ENCODE results near the gene LEPROT.
A peak's percentile ranks its signal among the peaks of the same experiment; 100 is the strongest.

The LEPROT gene

GRCh38 chr1:65421351-65422025, 1.0 kb downstream of the LEPROT start:
- 5% methylated on average over 7 of the region's 13 CpGs for WGBS
- Histone ChIP-seq H3K9ac (ENCODE audit: low read length) (peak overlapping the region; percentile 99), H2AK5ac (ENCODE audit: low read length, severe bottlenecking) (no peak overlapping the region)

GRCh38 chr1:65422241-65423203, 2.1 kb downstream of the LEPROT start:
- peak overlapping the region in 1 of 2 experiments; percentile 41 for H3K23ac ChIP-seq (ENCODE audit: low read length in 2 of 2)
- peaks cover 1% of the 10 kb centered on the region for H3K79me1 ChIP-seq (replicated peaks; ENCODE audit: low read length, poor library complexity, severe bottlenecking)
- no peak overlapping the region for H2BK120ac ChIP-seq (ENCODE audit: low read depth, low read length)
- H3K4me2 ChIP-seq (ENCODE audit: low read length, poor library complexity, severe bottlenecking): peak overlapping the region; percentile 14
- peak overlapping the region in 1 of 2 experiments; percentile 92 for H3K4me3 ChIP-seq (ENCODE audit: insufficient read depth in 1 of 2, low read depth in 1 of 2, low read length in 2 of 2)
- 83% methylated on average over 12 of the region's 12 CpGs for WGBS
- peak overlapping the region; percentile 7 to 52 for H3K4ac ChIP-seq (ENCODE audit: low read depth in 1 of 2, low read length in 2 of 2)
- peaks cover 4 to 24% of the 10 kb centered on the region in 2 experiments for H3K36me3 ChIP-seq (ENCODE audit: control insufficient read depth in 1 of 2, insufficient read depth in 2 of 2, low read depth in 1 of 2, low read length in 2 of 2)
- H2AK5ac ChIP-seq (ENCODE audit: low read length, severe bottlenecking): peak overlapping the region; percentile 88
- H4K8ac ChIP-seq (ENCODE audit: low read length): peak overlapping the region; percentile 35
- no peak overlapping the region for H2BK5ac ChIP-seq (ENCODE audit: low read depth, low read length, poor library complexity, severe bottlenecking)
- peak overlapping the region in 1 of 2 experiments; percentile 12 for H2BK12ac ChIP-seq (ENCODE audit: low read length in 2 of 2)
- DNase-seq: peak; percentile 84
- no peak overlapping the region for H2BK15ac ChIP-seq (ENCODE audit: low read depth, poor library complexity, severe bottlenecking)
- peak overlapping the region; percentile 81 for H4K91ac ChIP-seq (ENCODE audit: low read length)
- no peaks in the 10 kb centered on the region for H3K27me3 ChIP-seq (ENCODE audit: control insufficient read depth in 1 of 2, insufficient read depth in 1 of 2, low read length in 2 of 2)
- H3K14ac ChIP-seq (ENCODE audit: low read length in 2 of 2): peak overlapping the region in 1 of 2 experiments; percentile 58
- H3K18ac ChIP-seq (ENCODE audit: low read depth in 1 of 2, low read length in 2 of 2): peak overlapping the region; percentile 6 to 51
- no peak overlapping the region for H2AFZ ChIP-seq (ENCODE audit: low read depth, low read length)
- peak overlapping the region; percentile 51 for H3K27ac ChIP-seq (ENCODE audit: low read length, poor library complexity, severe bottlenecking)
- H3K9ac ChIP-seq (ENCODE audit: low read length): peak overlapping the region; percentile 99
- peaks cover 15% of the 10 kb centered on the region for H3K4me1 ChIP-seq (ENCODE audit: control insufficient read depth, insufficient read depth, low read depth, low read length)
- H3K9me3 ChIP-seq (ENCODE audit: control insufficient read depth, low read length): no peaks in the 10 kb centered on the region

More at GRCh38 chr1:65421351-65422025, 1.0 kb downstream of the LEPROT start:
- Histone ChIP-seq H2AFZ (ENCODE audit: low read depth, low read length) (peak overlapping the region; percentile 79), H3K23ac (ENCODE audit: low read length in 2 of 2) (no peak overlapping the region), H2BK15ac (ENCODE audit: low read depth, poor library complexity, severe bottlenecking) (no peak overlapping the region), H4K91ac (ENCODE audit: low read length) (no peak overlapping the region), H2BK12ac (ENCODE audit: low read length in 2 of 2) (no peak overlapping the region), H3K4me2 (ENCODE audit: low read length, poor library complexity, severe bottlenecking) (peak overlapping the region; percentile 18), H2BK5ac (ENCODE audit: low read depth, low read length, poor library complexity, severe bottlenecking) (no peak overlapping the region), H3K4ac (ENCODE audit: low read depth in 1 of 2, low read length in 2 of 2) (peak overlapping the region in 1 of 2 experiments; percentile 96), H3K9me3 (ENCODE audit: control insufficient read depth, low read length) (no peaks in the 10 kb centered on the region), H3K4me1 (ENCODE audit: control insufficient read depth, insufficient read depth, low read depth, low read length) (peaks cover 15% of the 10 kb centered on the region), H3K36me3 (ENCODE audit: control insufficient read depth in 1 of 2, insufficient read depth in 2 of 2, low read depth in 1 of 2, low read length in 2 of 2) (peaks cover 0 to 15% of the 10 kb centered on the region in 2 experiments), H4K8ac (ENCODE audit: low read length) (no peak overlapping the region), H3K14ac (ENCODE audit: low read length in 2 of 2) (no peak overlapping the region), H3K18ac (ENCODE audit: low read depth in 1 of 2, low read length in 2 of 2) (peak overlapping the region; percentile 93 to 100), H3K4me3 (ENCODE audit: insufficient read depth in 1 of 2, low read depth in 1 of 2, low read length in 2 of 2) (peak overlapping the region in 1 of 2 experiments; percentile 92), H3K27me3 (ENCODE audit: control insufficient read depth in 1 of 2, insufficient read depth in 1 of 2, low read length in 2 of 2) (no peaks in the 10 kb centered on the region), H3K79me1 (replicated peaks; ENCODE audit: low read length, poor library complexity, severe bottlenecking) (no peaks in the 10 kb centered on the region), H2BK120ac (ENCODE audit: low read depth, low read length) (peak overlapping the region; percentile 95), H3K27ac (ENCODE audit: low read length, poor library complexity, severe bottlenecking) (peak overlapping the region; percentile 99)
- no peak for DNase-seq

- no peak overlapping the region for H4K91ac ChIP-seq (ENCODE audit: low read length)
- H3K14ac ChIP-seq (ENCODE audit: low read length in 2 of 2): no peak overlapping the region
- no peak overlapping the region for H3K4me2 ChIP-seq (ENCODE audit: low read length, poor library complexity, severe bottlenecking)
- peak overlapping the region; percentile 95 for H3K27ac ChIP-seq (ENCODE audit: low read length, poor library complexity, severe bottlenecking)
- peak; percentile 87 for DNase-seq
- no peak overlapping the region for H3K4ac ChIP-seq (ENCODE audit: low read depth in 1 of 2, low read length in 2 of 2)
- H3K4me1 ChIP-seq (ENCODE audit: control insufficient read depth, insufficient read depth, low read depth, low read length): peaks cover 16% of the 10 kb centered on the region
- H2BK120ac ChIP-seq (ENCODE audit: low read depth, low read length): no peak overlapping the region
- peak overlapping the region; percentile 64 for H3K9ac ChIP-seq (ENCODE audit: low read length)
- WGBS: no CpG with 5 or more reads among the region's 2 CpGs
- H2BK12ac ChIP-seq (ENCODE audit: low read length in 2 of 2): no peak overlapping the region
- H4K8ac ChIP-seq (ENCODE audit: low read length): no peak overlapping the region
- H3K27me3 ChIP-seq (ENCODE audit: control insufficient read depth in 1 of 2, insufficient read depth in 1 of 2, low read length in 2 of 2): no peaks in the 10 kb centered on the region
- H2BK5ac ChIP-seq (ENCODE audit: low read depth, low read length, poor library complexity, severe bottlenecking): peak overlapping the region; percentile 22
- peak overlapping the region; percentile 78 for H2AK5ac ChIP-seq (ENCODE audit: low read length, severe bottlenecking)
- H3K36me3 ChIP-seq (ENCODE audit: control insufficient read depth in 1 of 2, insufficient read depth in 2 of 2, low read depth in 1 of 2, low read length in 2 of 2): peaks cover 5 to 39% of the 10 kb centered on the region in 2 experiments
- H2BK15ac ChIP-seq (ENCODE audit: low read depth, poor library complexity, severe bottlenecking): no peak overlapping the region
- peak overlapping the region in 1 of 2 experiments; percentile 25 for H3K4me3 ChIP-seq (ENCODE audit: insufficient read depth in 1 of 2, low read depth in 1 of 2, low read length in 2 of 2)
- no peaks in the 10 kb centered on the region for H3K9me3 ChIP-seq (ENCODE audit: control insufficient read depth, low read length)
- H3K79me1 ChIP-seq (replicated peaks; ENCODE audit: low read length, poor library complexity, severe bottlenecking): peaks cover 1% of the 10 kb centered on the region
- no peak overlapping the region for H2AFZ ChIP-seq (ENCODE audit: low read depth, low read length)
- no peak overlapping the region for H3K18ac ChIP-seq (ENCODE audit: low read depth in 1 of 2, low read length in 2 of 2)
- no peak overlapping the region for H3K23ac ChIP-seq (ENCODE audit: low read length in 2 of 2)
These were observed 3.6 kb downstream of the LEPROT start for GRCh38 chr1:65423884-65424572.
